Kidney (tissue), 14 donors: ENCODE results near the gene XCL2. TPM values are rescaled to one million over a fixed set of nuclear protein-coding genes. Genes with fewer than 3 reads are reported as not detected.

Experiments used
- DNase-seq, 5 donors: peaks; one replicate each; pipeline ENCODE4 v3.0.0-alpha.2; 2013 to 2020
- FAIRE-seq: peaks from 2 replicates; lab custom pipeline; 2012; peaks lifted over from hg19 to GRCh38; lab: Jason Lieb, UNC
- H3K27ac ChIP-seq, 2 donors: one replicate each; pipeline ENCODE4 v1.7.0; 2013; ENCODE audit warnings: low read depth in 2 of 2, low read length in 2 of 2, inconsistent platforms in 1 of 2
- H3K27me3 ChIP-seq: one replicate; pipeline ENCODE4 v1.7.1; 2013; ENCODE audit warnings: low read length, inconsistent platforms; ENCODE audit not compliant: control insufficient read depth, insufficient read depth
- H3K36me3 ChIP-seq, 3 donors: one replicate each; pipeline versions ENCODE4 v1.7.0 to v1.7.1; 2013; ENCODE audit warnings: low read length in 3 of 3, control low read depth in 1 of 3, inconsistent platforms in 1 of 3; ENCODE audit not compliant: insufficient read depth in 3 of 3, control insufficient read depth in 2 of 3
- H3K4me1 ChIP-seq, 3 donors: one replicate each; pipeline versions ENCODE4 v1.7.0 to v1.7.1; 2013; ENCODE audit warnings: low read length in 3 of 3, inconsistent platforms in 1 of 3, low read depth in 1 of 3; ENCODE audit not compliant: control insufficient read depth in 2 of 3, insufficient read depth in 2 of 3
- H3K4me3 ChIP-seq, 3 donors: one replicate each; pipeline versions ENCODE4 v1.7.0 to v1.8.1; 2013; ENCODE audit warnings: low read length in 3 of 3, control low read depth in 1 of 3, inconsistent platforms in 1 of 3
- H3K9ac ChIP-seq, 3 donors: one replicate each; pipeline versions ENCODE4 v1.7.0 to v1.7.1; 2013; ENCODE audit warnings: low read length in 3 of 3, control low read depth in 1 of 3, inconsistent platforms in 1 of 3
- H3K9me3 ChIP-seq, 3 donors: one replicate each; pipeline versions ENCODE4 v1.7.0 to v1.7.1; 2013; ENCODE audit warnings: low read length in 3 of 3, control low read depth in 1 of 3, inconsistent platforms in 1 of 3; ENCODE audit not compliant: control insufficient read depth in 2 of 3, insufficient read depth in 1 of 3
- CTCF ChIP-seq: IDR thresholded peaks from 3 replicates; pipeline ENCODE4 v1.5.1; 2012; ENCODE audit warnings: mild to moderate bottlenecking, moderate library complexity, borderline replicate concordance; ENCODE audit not compliant: insufficient read depth; ENCODE audit errors: extremely low read depth
- intact Hi-C: fragments of 100-400 bp; cut with DNase I; formaldehyde crosslinking; loops from one replicate; pipeline ENCODE4 v1.11.1; 2022
- polyA plus RNA-seq: library from polyadenylated mRNA; stranded (reverse); fragments of 350-450 nt; fragmentation: Illumina TruSeq; extraction: RNeasy Lipid Tissue Mini Kit (QIAGEN cat#74804); gene quantifications from one replicate; pipeline ENCODE4 v1.2.3, GENCODE V29; 2014; ENCODE audit warnings: low read depth, low replicate concordance; ENCODE audit not compliant: insufficient read depth
- total RNA-seq: library from RNA; stranded (reverse); fragmentation: NEBNext Ultra II Directional; extraction: Animal tissue kit (Norgen Biotek cat#: 25700); gene quantifications from one replicate; pipeline ENCODE4 v1.2.1, GENCODE V29; 2021
- donor health status: control.
- donor health status: control.
- donor health status: control.
- donor health status: control.
- donor health status: control.
- donor health status: DM: yes; HTN: yes; CAD: no.
- donor health status: Normal renal cell carcinoma (clear cell type).

XCL2 gene
- total and polyA plus RNA-seq, 2 donors from 2014 or later = 1.6 TPM; not detected in 1

GRCh38 chr1:168535536-168535935, 8.3 kb downstream of the XCL2 start:
- H3K4me3 ChIP-seq = no peak overlapping the region
- TF ChIP-seq CTCF = no peak
- no peak overlapping the region for H3K27ac ChIP-seq
- H3K27me3 ChIP-seq = no peaks in the 10 kb centered on the region
- no peak overlapping the region for H3K9ac ChIP-seq
- H3K9me3 ChIP-seq = no peaks in the 10 kb centered on the region
- no peak for DNase-seq
- intact Hi-C loops = no loop called here
- no peaks in the 10 kb centered on the region for H3K36me3 ChIP-seq
- no peaks in the 10 kb centered on the region for H3K4me1 ChIP-seq
- FAIRE-seq = no peak

DNA sequence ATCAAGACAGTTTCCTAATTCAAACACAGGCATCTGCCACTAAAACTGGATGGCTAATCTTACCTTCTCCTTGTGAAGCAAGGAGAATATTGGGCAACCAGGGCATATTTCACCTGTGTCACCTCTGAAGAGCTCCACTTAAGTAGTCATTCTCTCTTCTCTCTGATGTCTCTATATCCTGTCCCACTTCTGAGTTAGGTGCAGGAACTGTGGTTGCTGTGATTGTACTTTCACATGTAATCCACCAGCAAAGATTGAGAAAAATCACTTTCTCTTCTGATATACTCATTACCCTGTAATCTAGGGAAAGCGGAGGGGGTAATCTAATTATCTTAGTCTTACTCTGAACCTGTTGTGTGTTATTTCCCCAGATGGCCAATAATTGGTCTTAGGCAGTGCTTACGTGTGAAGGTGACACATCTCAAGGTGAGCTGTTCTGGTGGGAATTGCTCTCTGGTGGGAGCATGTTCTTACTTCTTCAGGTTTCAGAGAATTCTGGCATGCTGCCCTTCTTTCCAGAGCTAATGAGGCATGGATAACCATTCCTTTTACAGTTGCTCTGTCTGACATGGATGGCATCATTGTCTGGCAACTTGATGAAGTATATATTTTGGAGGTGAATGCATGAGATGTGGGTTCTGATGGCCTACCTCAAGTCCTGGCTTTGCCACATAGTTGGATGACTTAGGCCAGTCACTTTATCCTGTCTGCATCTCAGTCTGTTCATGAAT, 12.0 kb downstream of the XCL2 start:
- Histone ChIP-seq H3K36me3 (no peaks in the 10 kb centered on the region), H3K9ac (no peak overlapping the region), H3K27ac (no peak overlapping the region), H3K4me3 (no peak overlapping the region), H3K4me1 (no peaks in the 10 kb centered on the region), H3K27me3 (no peaks in the 10 kb centered on the region), H3K9me3 (no peaks in the 10 kb centered on the region)
- peak in 1 of 5 donors; percentile 34 for DNase-seq
- intact Hi-C loops = no loop called here
- no peak for FAIRE-seq
- TF ChIP-seq CTCF = no peak

DNA sequence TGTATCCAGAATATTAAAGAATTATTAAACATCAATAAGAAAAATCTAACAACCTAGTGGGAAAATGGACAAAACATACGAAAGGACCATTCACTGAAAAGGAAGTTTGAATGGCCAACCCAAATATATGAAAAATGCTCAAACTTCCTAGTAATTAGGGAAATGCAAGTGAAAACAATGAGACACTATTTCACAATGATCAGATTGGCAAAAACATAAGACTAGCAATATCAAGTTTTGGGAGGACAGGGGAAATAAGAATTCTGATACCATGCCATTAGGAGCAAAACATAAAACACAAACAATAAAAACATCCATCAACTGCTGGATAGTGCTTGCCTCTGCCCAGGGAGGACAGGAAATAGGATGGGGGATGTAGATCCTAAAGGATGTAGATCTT, 14.3 kb downstream of the XCL2 start:
- no peak for FAIRE-seq
- intact Hi-C loops = no loop called here
- no peaks in the 10 kb centered on the region for H3K9me3 ChIP-seq
- H3K9ac ChIP-seq = no peak overlapping the region
- H3K4me1 ChIP-seq = no peaks in the 10 kb centered on the region
- TF ChIP-seq CTCF = no peak
- no peak overlapping the region for H3K4me3 ChIP-seq
- peak in 2 of 5 donors; percentile 25 to 43 for DNase-seq
- no peaks in the 10 kb centered on the region for H3K36me3 ChIP-seq
- H3K27me3 ChIP-seq = no peaks in the 10 kb centered on the region
- no peak overlapping the region for H3K27ac ChIP-seq
